OCI-LY1 (cell line): Measurements from ENCODE around the gene DRGX.

Source experiments
- EZH2 ChIP-seq: fragments of 200-600 bp; sonication (generic), shearing (Covaris generic); IDR thresholded peaks from 2 replicates; pipeline ENCODE4 v1.8.0; 2017; ENCODE audit warnings: borderline replicate concordance, mixed run types, mild to moderate bottlenecking, antibody characterized with exemption, low read length, moderate library complexity, mixed read lengths
- TF ChIP-seq, protein P1 (sequence below): fragments of 200-600 bp; sonication (generic), shearing (Covaris generic); IDR thresholded peaks from 2 replicates; pipeline ENCODE4 v1.5.1; 2017; ENCODE audit warnings: mild to moderate bottlenecking, antibody characterized with exemption, low read length, moderate library complexity, mixed read lengths

DNA sequence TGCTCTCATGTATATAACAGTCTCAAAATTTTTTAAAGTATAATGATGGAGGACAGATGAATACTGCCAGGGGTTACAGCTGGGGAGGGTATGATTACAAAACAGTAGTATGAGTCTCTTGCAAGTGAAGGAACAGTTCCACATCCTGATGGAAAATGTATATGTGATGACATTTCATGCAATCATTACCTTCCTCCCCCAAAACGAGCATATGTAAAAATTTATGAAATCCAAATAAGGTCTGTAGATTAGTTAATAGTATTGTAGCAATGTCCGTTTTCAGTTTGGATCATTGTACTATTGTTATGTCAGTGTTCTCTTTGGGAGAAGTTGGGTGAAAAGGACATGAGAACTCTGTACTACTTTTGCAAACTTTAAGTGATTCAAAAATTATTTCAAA, 38.0 kb downstream of the DRGX start:
- TF ChIP-seq, protein P1, sequence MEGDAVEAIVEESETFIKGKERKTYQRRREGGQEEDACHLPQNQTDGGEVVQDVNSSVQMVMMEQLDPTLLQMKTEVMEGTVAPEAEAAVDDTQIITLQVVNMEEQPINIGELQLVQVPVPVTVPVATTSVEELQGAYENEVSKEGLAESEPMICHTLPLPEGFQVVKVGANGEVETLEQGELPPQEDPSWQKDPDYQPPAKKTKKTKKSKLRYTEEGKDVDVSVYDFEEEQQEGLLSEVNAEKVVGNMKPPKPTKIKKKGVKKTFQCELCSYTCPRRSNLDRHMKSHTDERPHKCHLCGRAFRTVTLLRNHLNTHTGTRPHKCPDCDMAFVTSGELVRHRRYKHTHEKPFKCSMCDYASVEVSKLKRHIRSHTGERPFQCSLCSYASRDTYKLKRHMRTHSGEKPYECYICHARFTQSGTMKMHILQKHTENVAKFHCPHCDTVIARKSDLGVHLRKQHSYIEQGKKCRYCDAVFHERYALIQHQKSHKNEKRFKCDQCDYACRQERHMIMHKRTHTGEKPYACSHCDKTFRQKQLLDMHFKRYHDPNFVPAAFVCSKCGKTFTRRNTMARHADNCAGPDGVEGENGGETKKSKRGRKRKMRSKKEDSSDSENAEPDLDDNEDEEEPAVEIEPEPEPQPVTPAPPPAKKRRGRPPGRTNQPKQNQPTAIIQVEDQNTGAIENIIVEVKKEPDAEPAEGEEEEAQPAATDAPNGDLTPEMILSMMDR = no peak
- TF ChIP-seq EZH2 = no peak
